SKM-1 treated with dmso at 0.1 percent for 144 hours (cell line): Measurements from ENCODE around the gene LTBP1.
"Not testable (repeated sequence)": the region's sequence is repeated elsewhere in the genome, so short reads cannot be mapped to it uniquely, and the experiment has no call there.

Experiments used
- DNase-seq: peaks from one replicate; lab custom pipeline; 2025; ENCODE audit not compliant: unreplicated experiment; lab: John Stamatoyannopoulos, UW

Gene LTBP1

DNA sequence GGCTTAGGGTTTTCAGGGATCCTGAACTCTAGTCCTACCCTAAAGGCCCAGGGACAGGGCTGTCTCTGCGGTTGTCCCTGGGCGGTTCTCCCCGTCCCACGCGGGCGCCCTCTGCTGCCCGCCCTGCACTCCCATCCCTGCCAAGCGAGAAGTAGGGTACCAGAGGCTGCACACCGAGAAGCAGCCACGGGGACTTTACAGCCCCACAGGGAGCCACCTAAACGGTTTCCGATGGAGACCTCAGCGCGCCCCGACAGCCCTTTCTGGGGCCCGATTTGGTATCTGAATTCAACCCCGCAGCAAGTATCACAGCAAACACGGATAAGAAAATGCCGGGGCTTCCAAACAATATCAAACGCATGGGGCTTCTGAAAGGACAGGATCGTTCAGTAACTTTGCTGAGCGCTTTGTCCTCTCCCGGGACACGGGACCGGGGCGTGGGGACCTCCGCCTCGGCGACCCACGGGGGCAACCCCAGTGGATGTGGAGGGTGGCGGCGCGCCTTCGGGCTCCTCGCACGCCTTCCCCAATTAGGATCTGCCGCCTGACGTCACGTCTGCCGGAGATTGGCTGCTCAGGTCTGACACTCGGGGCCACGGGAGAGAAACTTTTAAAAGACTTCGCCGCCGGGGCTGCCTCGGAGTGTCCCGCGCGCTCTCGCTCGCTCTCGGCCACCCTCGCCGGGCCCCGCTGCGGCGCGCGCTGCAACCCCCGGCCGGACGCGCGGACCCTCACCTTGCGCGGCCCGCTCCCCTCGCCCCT is at the start of gene LTBP1:
LTBP1 (plus strand) TSS at position 640 of the 762 bp plus-strand sequence. CDS start 372 bp downstream, outside the sequence.
- DNase-seq = peak; percentile 36

DNA sequence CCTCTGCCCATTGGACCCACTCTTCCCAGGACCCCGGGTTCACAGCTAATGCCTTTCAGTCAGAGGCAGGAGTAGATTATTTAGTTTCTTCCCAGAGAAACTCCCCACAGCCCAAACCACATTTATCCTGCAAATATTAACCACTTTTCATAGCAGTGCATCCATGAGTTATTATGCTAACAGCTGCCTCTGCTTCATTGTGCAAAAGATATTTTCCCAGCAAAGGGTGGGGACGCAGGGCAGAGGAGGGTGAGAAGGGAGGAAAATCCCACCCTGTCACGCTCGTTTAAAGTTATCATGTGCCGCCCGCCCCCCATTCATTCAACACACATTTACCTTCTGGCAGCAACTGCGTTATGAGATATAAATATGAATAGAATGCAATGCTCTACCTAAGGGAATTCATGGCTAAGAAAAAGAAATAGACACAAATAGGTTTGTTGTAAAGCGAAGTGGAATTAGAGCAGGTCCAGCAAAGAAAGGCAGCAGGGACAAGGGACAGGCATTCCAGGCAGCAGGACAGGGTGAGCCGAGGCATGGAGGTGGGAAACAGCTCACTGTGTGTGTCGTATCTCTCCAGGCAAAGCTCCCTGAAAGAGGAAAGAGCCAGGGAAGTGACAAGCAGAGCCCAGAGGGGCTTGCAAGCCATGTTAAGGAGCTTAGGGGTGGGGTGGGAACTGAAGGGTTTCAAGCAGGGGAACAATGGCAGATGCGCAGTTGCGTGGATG is 46.3 kb upstream of the LTBP1 start:
- DNase-seq = no peak

GRCh38 chr2:32901313-32901712 is 45.4 kb upstream of the LTBP1 start:
- no peak for DNase-seq

GRCh38 chr2:32902174-32902573 is 44.6 kb upstream of the LTBP1 start:
- no peak for DNase-seq

GRCh38 chr2:32902986-32903385 is 43.8 kb upstream of the LTBP1 start:
- DNase-seq = no peak

DNA sequence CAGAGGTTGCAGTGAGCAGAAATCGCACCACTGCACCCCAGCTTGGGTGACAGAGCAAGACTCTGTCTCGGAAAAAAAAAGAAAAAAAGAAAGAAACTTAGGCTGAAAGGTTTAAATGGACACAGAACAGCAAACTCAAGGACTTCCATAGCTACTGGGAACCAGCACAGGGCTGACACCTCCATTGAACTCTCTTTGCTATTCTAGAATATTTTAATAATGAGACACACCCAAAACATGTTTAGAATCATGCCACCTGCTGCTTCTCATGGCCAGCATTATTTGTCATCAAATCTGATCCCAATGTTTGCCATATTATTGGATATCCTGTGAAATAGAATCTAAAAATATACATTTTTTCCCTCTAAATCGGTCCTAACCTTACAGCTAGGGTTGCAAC is 42.7 kb upstream of the LTBP1 start:
- DNase-seq = no peak

GRCh38 chr2:32904751-32905150 is 42.0 kb upstream of the LTBP1 start:
- no peak for DNase-seq

DNA sequence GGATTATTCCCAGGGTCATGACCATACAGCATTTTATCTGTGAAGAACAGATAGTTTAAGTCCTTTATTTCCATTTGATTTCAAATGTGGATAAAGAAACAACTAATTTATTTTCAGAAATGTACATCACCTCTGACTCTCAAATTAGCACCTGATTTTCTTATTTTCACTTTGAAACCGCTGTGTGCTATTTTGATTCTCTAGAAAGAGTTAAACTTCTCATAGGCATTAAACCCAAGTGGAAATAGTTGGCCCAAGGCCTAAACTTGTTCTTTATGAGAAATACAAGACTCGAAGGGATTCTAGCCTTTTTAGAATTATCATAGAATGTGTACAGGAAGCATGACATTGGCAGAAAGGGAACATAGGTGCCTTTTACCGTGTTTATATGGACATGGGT is 41.5 kb upstream of the LTBP1 start:
- DNase-seq = no peak

DNA sequence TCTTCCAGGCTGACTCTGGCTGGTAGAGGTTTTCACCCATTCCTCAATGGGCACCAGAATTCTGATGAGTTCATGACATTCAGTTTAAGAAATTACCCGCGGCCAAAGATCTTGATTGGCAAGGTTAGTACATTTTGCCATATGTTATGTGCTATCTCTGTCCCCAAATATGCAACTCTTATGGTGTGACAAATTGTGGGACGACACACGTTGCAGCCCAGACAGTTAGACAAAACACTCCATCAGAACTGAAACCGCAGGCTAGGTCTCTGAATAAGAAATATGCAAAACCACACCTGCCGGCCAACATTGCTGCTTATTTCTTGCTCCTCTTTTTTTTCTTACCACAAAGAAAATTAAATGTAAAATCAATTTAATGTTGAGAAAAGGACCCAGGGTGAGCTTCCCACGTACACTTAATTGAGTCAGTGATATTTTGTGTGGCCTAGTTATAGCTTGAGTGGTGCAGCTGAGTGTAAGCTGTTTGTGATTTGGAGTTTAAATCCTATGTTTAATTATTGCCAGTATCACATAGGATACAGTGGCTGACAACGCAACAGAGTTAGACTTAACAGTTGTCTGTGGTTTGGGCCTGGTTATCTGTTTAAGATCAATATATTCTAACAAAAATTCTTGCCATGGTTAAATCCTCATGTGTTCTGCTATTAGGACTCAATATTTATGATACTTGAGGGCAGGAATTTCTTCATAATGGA is 35.7 kb upstream of the LTBP1 start:
- DNase-seq = no peak

GRCh38 chr2:32915694-32916093 is 31.1 kb upstream of the LTBP1 start:
- DNase-seq = no peak

DNA sequence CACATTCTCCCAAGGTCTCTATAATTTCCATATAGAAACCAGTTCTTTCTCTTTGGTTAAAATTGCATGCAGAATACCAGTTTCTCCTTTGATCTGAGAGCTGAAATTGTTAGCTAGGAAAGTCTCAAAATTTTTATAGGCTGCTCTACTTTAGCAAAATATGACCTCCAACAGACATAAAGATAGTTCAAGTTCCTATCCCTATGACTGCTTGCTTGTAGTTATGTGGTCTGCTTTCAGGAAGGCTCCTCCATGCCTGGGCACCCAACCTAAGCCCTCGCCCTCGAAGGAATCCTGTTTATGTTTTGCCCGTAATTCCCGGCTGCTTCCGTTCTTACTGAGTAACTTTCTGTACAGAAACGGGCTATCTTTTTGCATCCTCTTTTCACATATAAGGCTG is 28.0 kb upstream of the LTBP1 start:
- no peak for DNase-seq

GRCh38 chr2:32919901-32920300 is 26.9 kb upstream of the LTBP1 start:
- DNase-seq = not testable (repeated sequence)

DNA sequence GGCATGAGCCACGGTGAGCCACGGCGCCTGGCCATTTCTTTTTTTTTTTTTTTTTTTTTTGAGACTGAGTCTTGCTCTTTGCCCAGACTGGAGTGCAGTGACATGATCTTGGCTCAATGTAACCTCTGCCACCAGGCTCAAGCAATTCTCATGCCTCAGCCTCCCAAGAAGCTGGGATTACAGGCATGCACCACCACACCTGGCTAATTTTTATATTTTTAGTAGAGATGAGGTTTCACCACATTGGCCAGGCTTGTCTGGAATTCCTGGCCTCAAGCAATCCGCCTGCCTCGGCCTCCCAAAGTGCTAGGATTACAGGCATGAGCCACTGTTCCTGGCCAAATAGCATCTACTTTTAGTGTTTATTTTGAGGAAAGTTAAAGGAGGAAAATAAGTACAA is 25.3 kb upstream of the LTBP1 start:
- DNase-seq = not testable (repeated sequence)

DNA sequence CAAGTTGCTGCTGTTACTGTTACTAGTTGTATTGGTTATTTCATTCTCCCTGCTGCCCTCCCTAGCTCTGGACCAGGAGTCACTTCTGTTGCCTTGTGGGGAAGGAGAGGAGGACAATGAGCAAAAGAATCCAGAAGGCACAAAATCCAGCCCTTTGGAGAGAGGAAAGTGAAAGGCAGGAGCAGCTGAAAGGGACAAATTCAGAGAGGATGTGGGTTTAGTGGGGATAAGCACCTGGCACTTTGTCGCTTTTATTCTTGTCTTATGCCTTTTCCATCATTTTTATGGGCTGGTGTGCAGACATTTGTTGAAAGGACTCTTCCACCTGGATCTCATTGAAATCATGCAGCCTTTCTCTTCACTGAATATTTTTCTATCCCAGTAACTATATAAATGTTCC is 24.3 kb upstream of the LTBP1 start:
- DNase-seq = no peak

GRCh38 chr2:32923109-32923508 is 23.6 kb upstream of the LTBP1 start:
- no peak for DNase-seq

- no peak for DNase-seq
Observed at GRCh38 chr2:32925283-32925815, 21.4 kb upstream of the LTBP1 start.

DNA sequence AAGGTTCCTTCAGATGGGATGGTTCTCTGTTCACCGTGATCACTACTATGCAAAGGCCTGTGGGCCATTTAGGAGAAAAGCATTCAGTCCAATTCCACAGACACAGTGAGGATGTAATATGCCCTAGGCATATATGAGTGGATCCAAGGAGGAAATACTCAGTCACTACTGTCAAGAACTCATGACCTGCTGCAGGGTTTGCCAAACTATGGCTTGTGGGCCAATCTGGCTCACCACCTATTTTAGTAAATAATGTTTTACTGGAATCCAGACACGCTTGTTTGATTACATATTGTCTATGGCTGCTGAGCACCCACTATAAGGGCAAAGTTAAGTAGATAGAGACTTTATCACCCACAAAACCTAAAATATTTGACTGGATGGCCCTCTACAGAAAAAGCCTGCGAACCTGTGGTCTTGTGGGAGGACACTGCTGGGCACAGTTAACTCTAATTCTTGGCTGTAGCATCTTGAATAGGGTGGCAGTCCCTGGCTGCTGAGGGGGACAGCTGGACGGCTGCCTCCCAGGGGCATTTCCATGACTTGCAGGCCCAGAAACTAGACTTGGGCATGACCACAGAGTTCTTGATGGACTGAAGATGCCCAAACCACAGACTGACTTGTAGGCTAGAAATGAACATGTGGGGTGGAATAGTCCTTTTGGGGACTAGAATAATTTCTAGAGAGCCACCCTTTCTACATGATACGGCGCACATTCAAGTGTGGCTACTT is 20.6 kb upstream of the LTBP1 start:
- DNase-seq = no peak

DNA sequence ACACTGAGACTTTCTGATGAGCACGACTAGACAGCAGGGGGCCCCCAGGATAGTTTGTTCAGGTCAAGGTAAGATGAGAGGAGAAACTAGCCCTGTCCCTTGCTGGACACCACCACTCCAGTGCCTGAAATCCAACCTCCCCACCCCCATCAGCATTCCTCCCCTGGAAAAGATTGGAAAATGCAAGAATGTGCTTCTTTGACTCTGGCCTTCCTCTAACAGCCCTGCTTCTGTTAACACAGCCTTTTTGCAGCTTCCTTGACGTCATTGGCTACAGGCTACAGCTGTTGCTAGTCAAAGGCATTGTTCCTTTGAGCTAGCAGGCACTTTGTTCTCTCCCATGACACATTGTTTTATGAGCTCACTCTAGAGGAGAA is 20.1 kb upstream of the LTBP1 start:
- no peak for DNase-seq

- no peak for DNase-seq
Observed at GRCh38 chr2:32930436-32930835, 16.3 kb upstream of the LTBP1 start.

DNA sequence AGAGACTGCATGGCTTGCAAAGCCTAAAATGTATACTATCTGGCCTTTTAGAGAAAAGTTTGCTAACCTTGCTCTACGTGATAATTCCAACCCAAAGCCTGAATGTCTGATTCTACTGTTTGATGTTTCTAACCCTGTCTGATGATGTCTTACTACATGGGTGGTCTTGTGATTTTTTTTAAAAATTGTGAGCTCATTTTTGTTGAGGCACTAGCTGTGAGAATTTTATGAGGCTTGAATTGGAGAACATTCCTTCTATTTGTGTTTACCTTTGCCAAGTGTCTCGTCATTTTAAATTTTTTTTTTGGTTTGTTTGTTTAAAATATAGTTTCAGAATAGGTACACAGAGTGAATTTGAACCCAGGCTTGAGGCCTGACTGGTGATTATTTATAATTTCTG is 15.2 kb upstream of the LTBP1 start:
- no peak for DNase-seq
